ENCODE data around the gene SLC4A5. TPM values are rescaled to one million over a fixed set of nuclear protein-coding genes. Genes with fewer than 3 reads are reported as not detected.

Gene SLC4A5
- total RNA-seq, 1 experiment from 2014 or later: 1.8 TPM

GRCh38 chr2:74221091-74221490 is 122.1 kb downstream of the SLC4A5 start:
- Mint-ChIP-seq H3K4me3 (no peak overlapping the region), H3K27ac (no peak overlapping the region), H3K27me3 (ENCODE audit: low read depth) (no peaks in the 10 kb centered on the region), H3K36me3 (peaks cover 32% of the 10 kb centered on the region), H3K4me1 (peaks cover 3% of the 10 kb centered on the region; the same call in 1 of the 2 replicates), H3K9me3 (no peaks in the 10 kb centered on the region)
- TF ChIP-seq CTCF (IDR thresholded peaks at IDR 0.05) (no peak), ZBTB21 (CRISPR knock-in tag; IDR thresholded peaks at IDR 0.05; ENCODE audit: borderline replicate concordance) (no peak), IRF1 (CRISPR knock-in tag; IDR thresholded peaks at IDR 0.05) (no peak), ZNF263 (CRISPR knock-in tag; IDR thresholded peaks at IDR 0.05; ENCODE audit: low read depth) (no peak), TEAD1 (CRISPR knock-in tag; IDR thresholded peaks at IDR 0.05) (no peak), ATF1 (CRISPR knock-in tag; IDR thresholded peaks at IDR 0.05) (no peak), MAX (CRISPR knock-in tag; IDR thresholded peaks at IDR 0.05) (no peak), FOXK1 (CRISPR knock-in tag; IDR thresholded peaks at IDR 0.05) (no peak), FOXP1 (CRISPR knock-in tag; IDR thresholded peaks at IDR 0.05; ENCODE audit: borderline replicate concordance) (no peak), TP53 (CRISPR knock-in tag; IDR thresholded peaks at IDR 0.05) (no peak), ZNF416 (CRISPR knock-in tag; IDR thresholded peaks at IDR 0.05) (no peak), FOXJ3 (CRISPR knock-in tag; IDR thresholded peaks at IDR 0.05; ENCODE audit: borderline replicate concordance) (no peak), ZNF396 (CRISPR knock-in tag; IDR thresholded peaks at IDR 0.05; ENCODE audit: borderline replicate concordance) (no peak), ZNF232 (CRISPR knock-in tag; IDR thresholded peaks at IDR 0.05) (no peak)
- TF ChIP-seq, protein P1, sequence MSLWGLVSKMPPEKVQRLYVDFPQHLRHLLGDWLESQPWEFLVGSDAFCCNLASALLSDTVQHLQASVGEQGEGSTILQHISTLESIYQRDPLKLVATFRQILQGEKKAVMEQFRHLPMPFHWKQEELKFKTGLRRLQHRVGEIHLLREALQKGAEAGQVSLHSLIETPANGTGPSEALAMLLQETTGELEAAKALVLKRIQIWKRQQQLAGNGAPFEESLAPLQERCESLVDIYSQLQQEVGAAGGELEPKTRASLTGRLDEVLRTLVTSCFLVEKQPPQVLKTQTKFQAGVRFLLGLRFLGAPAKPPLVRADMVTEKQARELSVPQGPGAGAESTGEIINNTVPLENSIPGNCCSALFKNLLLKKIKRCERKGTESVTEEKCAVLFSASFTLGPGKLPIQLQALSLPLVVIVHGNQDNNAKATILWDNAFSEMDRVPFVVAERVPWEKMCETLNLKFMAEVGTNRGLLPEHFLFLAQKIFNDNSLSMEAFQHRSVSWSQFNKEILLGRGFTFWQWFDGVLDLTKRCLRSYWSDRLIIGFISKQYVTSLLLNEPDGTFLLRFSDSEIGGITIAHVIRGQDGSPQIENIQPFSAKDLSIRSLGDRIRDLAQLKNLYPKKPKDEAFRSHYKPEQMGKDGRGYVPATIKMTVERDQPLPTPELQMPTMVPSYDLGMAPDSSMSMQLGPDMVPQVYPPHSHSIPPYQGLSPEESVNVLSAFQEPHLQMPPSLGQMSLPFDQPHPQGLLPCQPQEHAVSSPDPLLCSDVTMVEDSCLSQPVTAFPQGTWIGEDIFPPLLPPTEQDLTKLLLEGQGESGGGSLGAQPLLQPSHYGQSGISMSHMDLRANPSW (CRISPR knock-in tag; conservative IDR thresholded peaks at IDR 0.05; ENCODE audit: low read depth): no peak
- TF ChIP-seq, protein P2, sequence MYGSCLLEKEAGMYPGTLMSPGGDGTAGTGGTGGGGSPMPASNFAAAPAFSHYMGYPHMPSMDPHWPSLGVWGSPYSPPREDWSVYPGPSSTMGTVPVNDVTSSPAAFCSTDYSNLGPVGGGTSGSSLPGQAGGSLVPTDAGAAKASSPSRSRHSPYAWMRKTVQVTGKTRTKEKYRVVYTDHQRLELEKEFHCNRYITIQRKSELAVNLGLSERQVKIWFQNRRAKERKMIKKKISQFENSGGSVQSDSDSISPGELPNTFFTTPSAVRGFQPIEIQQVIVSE (CRISPR knock-in tag; IDR thresholded peaks at IDR 0.05; ENCODE audit: borderline replicate concordance): no peak
- TF ChIP-seq, protein P3, sequence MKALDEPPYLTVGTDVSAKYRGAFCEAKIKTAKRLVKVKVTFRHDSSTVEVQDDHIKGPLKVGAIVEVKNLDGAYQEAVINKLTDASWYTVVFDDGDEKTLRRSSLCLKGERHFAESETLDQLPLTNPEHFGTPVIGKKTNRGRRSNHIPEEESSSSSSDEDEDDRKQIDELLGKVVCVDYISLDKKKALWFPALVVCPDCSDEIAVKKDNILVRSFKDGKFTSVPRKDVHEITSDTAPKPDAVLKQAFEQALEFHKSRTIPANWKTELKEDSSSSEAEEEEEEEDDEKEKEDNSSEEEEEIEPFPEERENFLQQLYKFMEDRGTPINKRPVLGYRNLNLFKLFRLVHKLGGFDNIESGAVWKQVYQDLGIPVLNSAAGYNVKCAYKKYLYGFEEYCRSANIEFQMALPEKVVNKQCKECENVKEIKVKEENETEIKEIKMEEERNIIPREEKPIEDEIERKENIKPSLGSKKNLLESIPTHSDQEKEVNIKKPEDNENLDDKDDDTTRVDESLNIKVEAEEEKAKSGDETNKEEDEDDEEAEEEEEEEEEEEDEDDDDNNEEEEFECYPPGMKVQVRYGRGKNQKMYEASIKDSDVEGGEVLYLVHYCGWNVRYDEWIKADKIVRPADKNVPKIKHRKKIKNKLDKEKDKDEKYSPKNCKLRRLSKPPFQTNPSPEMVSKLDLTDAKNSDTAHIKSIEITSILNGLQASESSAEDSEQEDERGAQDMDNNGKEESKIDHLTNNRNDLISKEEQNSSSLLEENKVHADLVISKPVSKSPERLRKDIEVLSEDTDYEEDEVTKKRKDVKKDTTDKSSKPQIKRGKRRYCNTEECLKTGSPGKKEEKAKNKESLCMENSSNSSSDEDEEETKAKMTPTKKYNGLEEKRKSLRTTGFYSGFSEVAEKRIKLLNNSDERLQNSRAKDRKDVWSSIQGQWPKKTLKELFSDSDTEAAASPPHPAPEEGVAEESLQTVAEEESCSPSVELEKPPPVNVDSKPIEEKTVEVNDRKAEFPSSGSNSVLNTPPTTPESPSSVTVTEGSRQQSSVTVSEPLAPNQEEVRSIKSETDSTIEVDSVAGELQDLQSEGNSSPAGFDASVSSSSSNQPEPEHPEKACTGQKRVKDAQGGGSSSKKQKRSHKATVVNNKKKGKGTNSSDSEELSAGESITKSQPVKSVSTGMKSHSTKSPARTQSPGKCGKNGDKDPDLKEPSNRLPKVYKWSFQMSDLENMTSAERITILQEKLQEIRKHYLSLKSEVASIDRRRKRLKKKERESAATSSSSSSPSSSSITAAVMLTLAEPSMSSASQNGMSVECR (CRISPR knock-in tag; IDR thresholded peaks at IDR 0.05; ENCODE audit: borderline replicate concordance): no peak
- TF ChIP-seq, protein P4, sequence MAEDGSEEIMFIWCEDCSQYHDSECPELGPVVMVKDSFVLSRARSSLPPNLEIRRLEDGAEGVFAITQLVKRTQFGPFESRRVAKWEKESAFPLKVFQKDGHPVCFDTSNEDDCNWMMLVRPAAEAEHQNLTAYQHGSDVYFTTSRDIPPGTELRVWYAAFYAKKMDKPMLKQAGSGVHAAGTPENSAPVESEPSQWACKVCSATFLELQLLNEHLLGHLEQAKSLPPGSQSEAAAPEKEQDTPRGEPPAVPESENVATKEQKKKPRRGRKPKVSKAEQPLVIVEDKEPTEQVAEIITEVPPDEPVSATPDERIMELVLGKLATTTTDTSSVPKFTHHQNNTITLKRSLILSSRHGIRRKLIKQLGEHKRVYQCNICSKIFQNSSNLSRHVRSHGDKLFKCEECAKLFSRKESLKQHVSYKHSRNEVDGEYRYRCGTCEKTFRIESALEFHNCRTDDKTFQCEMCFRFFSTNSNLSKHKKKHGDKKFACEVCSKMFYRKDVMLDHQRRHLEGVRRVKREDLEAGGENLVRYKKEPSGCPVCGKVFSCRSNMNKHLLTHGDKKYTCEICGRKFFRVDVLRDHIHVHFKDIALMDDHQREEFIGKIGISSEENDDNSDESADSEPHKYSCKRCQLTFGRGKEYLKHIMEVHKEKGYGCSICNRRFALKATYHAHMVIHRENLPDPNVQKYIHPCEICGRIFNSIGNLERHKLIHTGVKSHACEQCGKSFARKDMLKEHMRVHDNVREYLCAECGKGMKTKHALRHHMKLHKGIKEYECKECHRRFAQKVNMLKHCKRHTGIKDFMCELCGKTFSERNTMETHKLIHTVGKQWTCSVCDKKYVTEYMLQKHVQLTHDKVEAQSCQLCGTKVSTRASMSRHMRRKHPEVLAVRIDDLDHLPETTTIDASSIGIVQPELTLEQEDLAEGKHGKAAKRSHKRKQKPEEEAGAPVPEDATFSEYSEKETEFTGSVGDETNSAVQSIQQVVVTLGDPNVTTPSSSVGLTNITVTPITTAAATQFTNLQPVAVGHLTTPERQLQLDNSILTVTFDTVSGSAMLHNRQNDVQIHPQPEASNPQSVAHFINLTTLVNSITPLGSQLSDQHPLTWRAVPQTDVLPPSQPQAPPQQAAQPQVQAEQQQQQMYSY (CRISPR knock-in tag; IDR thresholded peaks at IDR 0.05): no peak
- POLR2A ChIA-PET: no interaction called here
- CTCF ChIA-PET: no interaction called here
- no peak for DNase-seq (ENCODE audit: low spot score)
- no peak for ATAC-seq
